ENCODE data around the gene PTPRS.
A peak's percentile ranks its signal among the peaks of the same experiment; 100 is the strongest.

The PTPRS gene

GRCh38 chr19:5304486-5304885 lies 36.1 kb downstream of the PTPRS start:
- no peaks in the 10 kb centered on the region for H3K36me3 ChIP-seq (ENCODE audit: control insufficient read depth in 2 of 2, insufficient read depth in 1 of 2, low read length in 2 of 2)
- peaks cover 5% of the 10 kb centered on the region; the same call in 1 of the 2 replicates for H3K4me1 ChIP-seq (ENCODE audit: control insufficient read depth, insufficient read depth, low read length)
- H3K4me3 ChIP-seq (ENCODE audit: low read depth, low read length) = no peak overlapping the region
- POLR2A ChIA-PET = no interaction called here
- CTCF ChIA-PET = interaction anchor here (0.7 kb wide), 1 partner anchor 144 kb away, joined by 3 read pairs; no protein-coding TSS in a partner anchor
- no peaks in the 10 kb centered on the region for H3K9me3 ChIP-seq (ENCODE audit: control insufficient read depth, insufficient read depth, low read depth, low read length)
- no peak overlapping the region for H3K27ac ChIP-seq (ENCODE audit: extremely low read depth, low read depth, low read length)
- TF ChIP-seq ZNF623 (tag by site-specific recombination; IDR thresholded peaks at IDR 0.05) = no peak

- Histone ChIP-seq H3K4me3 (ENCODE audit: low read depth, low read length) (no peak overlapping the region), H3K36me3 (ENCODE audit: control insufficient read depth in 2 of 2, insufficient read depth in 1 of 2, low read length in 2 of 2) (no peaks in the 10 kb centered on the region), H3K9me3 (ENCODE audit: control insufficient read depth, insufficient read depth, low read depth, low read length) (no peaks in the 10 kb centered on the region), H3K27ac (ENCODE audit: extremely low read depth, low read depth, low read length) (no peak overlapping the region), H3K4me1 (ENCODE audit: control insufficient read depth, insufficient read depth, low read length) (peaks cover 2% of the 10 kb centered on the region; the same call in 1 of the 2 replicates)
- POLR2A ChIA-PET = interaction anchor here (1.2 kb wide), 1 partner anchor 10 kb away, joined by 6 read pairs; no protein-coding TSS in a partner anchor
- CTCF ChIA-PET = no interaction called here
- TF ChIP-seq ZNF645 (tag by site-specific recombination; IDR thresholded peaks at IDR 0.05) (no peak), ZNF623 (tag by site-specific recombination; IDR thresholded peaks at IDR 0.05) (peak; percentile 82)
These were observed 37.4 kb downstream of the PTPRS start for GRCh38 chr19:5303208-5303607.

GRCh38 chr19:5302396-5302795 lies 38.2 kb downstream of the PTPRS start:
- Histone ChIP-seq H3K4me1 (ENCODE audit: control insufficient read depth, insufficient read depth, low read length) (no peaks in the 10 kb centered on the region), H3K9me3 (ENCODE audit: control insufficient read depth, insufficient read depth, low read depth, low read length) (no peaks in the 10 kb centered on the region), H3K36me3 (ENCODE audit: control insufficient read depth in 2 of 2, insufficient read depth in 1 of 2, low read length in 2 of 2) (no peaks in the 10 kb centered on the region), H3K4me3 (ENCODE audit: low read depth, low read length) (no peak overlapping the region), H3K27ac (ENCODE audit: extremely low read depth, low read depth, low read length) (no peak overlapping the region)
- CTCF ChIA-PET = no interaction called here
- POLR2A ChIA-PET = interaction anchor here (1.2 kb wide), 1 partner anchor 9 kb away, joined by 6 read pairs; no protein-coding TSS in a partner anchor
- no peak for TF ChIP-seq ZBTB48 (tag by site-specific recombination; IDR thresholded peaks at IDR 0.05)
- no peak for TF ChIP-seq ZNF366 (tag by site-specific recombination; conservative IDR thresholded peaks at IDR 0.05)
- TF ChIP-seq ZNF280C (tag by site-specific recombination; IDR thresholded peaks at IDR 0.05) = no peak
- no peak for TF ChIP-seq AEBP2 (tag by site-specific recombination; IDR thresholded peaks at IDR 0.05; ENCODE audit: borderline replicate concordance)
- no peak for TF ChIP-seq ZNF549 (tag by site-specific recombination; IDR thresholded peaks at IDR 0.05)
- TF ChIP-seq ZNF664 (tag by site-specific recombination; IDR thresholded peaks at IDR 0.05) = no peak
- TF ChIP-seq ZNF692 (tag by site-specific recombination; IDR thresholded peaks at IDR 0.05) = no peak
- no peak for TF ChIP-seq ZNF623 (tag by site-specific recombination; IDR thresholded peaks at IDR 0.05)

GRCh38 chr19:5299137-5299536 lies 41.5 kb downstream of the PTPRS start:
- H3K27ac ChIP-seq (ENCODE audit: extremely low read depth, low read depth, low read length) = no peak overlapping the region
- no peaks in the 10 kb centered on the region for H3K4me1 ChIP-seq (ENCODE audit: control insufficient read depth, insufficient read depth, low read length)
- POLR2A ChIA-PET = no interaction called here
- no peaks in the 10 kb centered on the region for H3K36me3 ChIP-seq (ENCODE audit: control insufficient read depth in 2 of 2, insufficient read depth in 1 of 2, low read length in 2 of 2)
- CTCF ChIA-PET = no interaction called here
- H3K4me3 ChIP-seq (ENCODE audit: low read depth, low read length) = no peak overlapping the region
- no peaks in the 10 kb centered on the region for H3K9me3 ChIP-seq (ENCODE audit: control insufficient read depth, insufficient read depth, low read depth, low read length)
- TF ChIP-seq ZNF623 (tag by site-specific recombination; IDR thresholded peaks at IDR 0.05) = peak; percentile 96
- no peak for TF ChIP-seq ZNF621 (tag by site-specific recombination; IDR thresholded peaks at IDR 0.05)
- TF ChIP-seq ZNF16 (tag by site-specific recombination; IDR thresholded peaks at IDR 0.05; ENCODE audit: low read depth) = peak; percentile 69; the same call in 1 of the 2 replicates
